Subcutaneous abdominal adipose tissue (tissue), 5 donors: ENCODE measurements around the gene ISG15.

Source experiments
- H3K27ac ChIP-seq: one replicate; pipeline ENCODE4 v1.7.0; 2013; ENCODE audit warnings: low read depth, mild to moderate bottlenecking, inconsistent platforms, low read length, moderate library complexity
- H3K27me3 ChIP-seq, 5 donors: one replicate each; pipeline ENCODE4 v1.7.0; 2013; ENCODE audit warnings: low read length in 5 of 5, inconsistent platforms in 1 of 5; ENCODE audit not compliant: control insufficient read depth in 5 of 5, insufficient read depth in 4 of 5
- H3K36me3 ChIP-seq, 5 donors: one replicate each; pipeline ENCODE4 v1.7.0; 2013; ENCODE audit warnings: low read length in 5 of 5; ENCODE audit not compliant: control insufficient read depth in 5 of 5, insufficient read depth in 5 of 5
- H3K4me1 ChIP-seq, 5 donors: one replicate each; pipeline ENCODE4 v1.7.0; 2013; ENCODE audit warnings: low read length in 5 of 5, mild to moderate bottlenecking in 3 of 5, moderate library complexity in 1 of 5; ENCODE audit not compliant: control insufficient read depth in 5 of 5, insufficient read depth in 5 of 5
- H3K4me3 ChIP-seq, 5 donors: one replicate each; pipeline ENCODE4 v1.7.0; 2013; ENCODE audit warnings: low read length in 5 of 5, low read depth in 1 of 5
- H3K9ac ChIP-seq, 5 donors: one replicate each; pipeline ENCODE4 v1.7.0; 2013; ENCODE audit warnings: low read length in 5 of 5, mild to moderate bottlenecking in 4 of 5, moderate library complexity in 3 of 5
- H3K9me3 ChIP-seq, 5 donors: one replicate each; pipeline ENCODE4 v1.7.0; 2013; ENCODE audit warnings: low read length in 5 of 5; ENCODE audit not compliant: control insufficient read depth in 5 of 5
- donor health status: healthy.
- donor health status: healthy.
- donor health status: healthy.
- donor health status: healthy.
- donor health status: healthy.

Gene ISG15

GRCh38 chr1:970242-970972 is 42.9 kb upstream of the ISG15 start:
- Histone ChIP-seq H3K27ac (no peak overlapping the region), H3K4me3 (no peak overlapping the region), H3K36me3 (no peaks in the 10 kb centered on the region), H3K4me1 (peaks cover 0 to 18% (median 18%) of the 10 kb centered on the region in 5 donors), H3K9me3 (no peaks in the 10 kb centered on the region), H3K27me3 (peaks cover 36 to 72% (median 67%) of the 10 kb centered on the region in 5 donors), H3K9ac (no peak overlapping the region)

- H3K9ac ChIP-seq, result no peak overlapping the region
- H3K27me3 ChIP-seq, result peaks cover 38 to 79% (median 74%) of the 10 kb centered on the region in 5 donors
Observed at GRCh38 chr1:970973-971730, 42.1 kb upstream of the ISG15 start.

GRCh38 chr1:971751-972506 is 41.4 kb upstream of the ISG15 start:
- Histone ChIP-seq H3K4me3 (no peak overlapping the region), H3K9me3 (no peaks in the 10 kb centered on the region), H3K27ac (no peak overlapping the region), H3K4me1 (peaks cover 0 to 13% (median 9%) of the 10 kb centered on the region in 5 donors), H3K9ac (no peak overlapping the region), H3K36me3 (no peaks in the 10 kb centered on the region), H3K27me3 (peaks cover 41 to 82% (median 76%) of the 10 kb centered on the region in 5 donors)

More at GRCh38 chr1:970973-971730, 42.1 kb upstream of the ISG15 start:
- Histone ChIP-seq H3K9me3 (no peaks in the 10 kb centered on the region), H3K4me3 (no peak overlapping the region), H3K36me3 (no peaks in the 10 kb centered on the region), H3K4me1 (peaks cover 0 to 18% (median 15%) of the 10 kb centered on the region in 5 donors), H3K27ac (no peak overlapping the region)

GRCh38 chr1:972726-973458 is 40.4 kb upstream of the ISG15 start:
- Histone ChIP-seq H3K36me3 (no peaks in the 10 kb centered on the region), H3K9me3 (no peaks in the 10 kb centered on the region), H3K4me1 (peaks cover 0 to 7% (median 3%) of the 10 kb centered on the region in 5 donors), H3K27ac (no peak overlapping the region), H3K4me3 (no peak overlapping the region), H3K27me3 (peaks cover 35 to 75% (median 68%) of the 10 kb centered on the region in 5 donors), H3K9ac (no peak overlapping the region)

- Histone ChIP-seq H3K27me3 (peaks cover 30 to 75% (median 68%) of the 10 kb centered on the region in 5 donors), H3K4me3 (no peak overlapping the region), H3K9ac (no peak overlapping the region), H3K4me1 (peaks cover 2 to 7% (median 3%) of the 10 kb centered on the region in 5 donors), H3K9me3 (no peaks in the 10 kb centered on the region), H3K36me3 (no peaks in the 10 kb centered on the region), H3K27ac (no peak overlapping the region)
Observed at GRCh38 chr1:973459-974292, 39.6 kb upstream of the ISG15 start.

- Histone ChIP-seq H3K9ac (no peak overlapping the region), H3K4me3 (no peak overlapping the region), H3K36me3 (no peaks in the 10 kb centered on the region), H3K4me1 (peaks cover 2 to 7% (median 3%) of the 10 kb centered on the region in 5 donors), H3K27ac (no peak overlapping the region), H3K9me3 (no peaks in the 10 kb centered on the region), H3K27me3 (peaks cover 31 to 70% (median 65%) of the 10 kb centered on the region in 5 donors)
Observed at GRCh38 chr1:974293-974640, 39.0 kb upstream of the ISG15 start.

- Histone ChIP-seq H3K27ac (no peak overlapping the region), H3K27me3 (peaks cover 34 to 69% (median 64%) of the 10 kb centered on the region in 5 donors)
Observed at GRCh38 chr1:974687-975328, 38.5 kb upstream of the ISG15 start.

GRCh38 chr1:975365-975764 is 37.9 kb upstream of the ISG15 start:
- no peak overlapping the region for H3K27ac ChIP-seq
- H3K4me1 ChIP-seq, result peaks cover 2 to 7% (median 3%) of the 10 kb centered on the region in 5 donors
- H3K4me3 ChIP-seq, result no peak overlapping the region
- no peak overlapping the region for H3K9ac ChIP-seq
- peaks cover 32 to 69% (median 60%) of the 10 kb centered on the region in 5 donors for H3K27me3 ChIP-seq
- no peaks in the 10 kb centered on the region for H3K36me3 ChIP-seq
- H3K9me3 ChIP-seq, result no peaks in the 10 kb centered on the region

More at GRCh38 chr1:974687-975328, 38.5 kb upstream of the ISG15 start:
- no peak overlapping the region for H3K9ac ChIP-seq
- no peaks in the 10 kb centered on the region for H3K9me3 ChIP-seq
- no peak overlapping the region for H3K4me3 ChIP-seq
- H3K4me1 ChIP-seq, result peaks cover 2 to 7% (median 3%) of the 10 kb centered on the region in 5 donors
- no peaks in the 10 kb centered on the region for H3K36me3 ChIP-seq
